Endothelial cell of umbilical vein (primary cell): ENCODE data around the gene PVR. TPM values are rescaled to one million over a fixed set of nuclear protein-coding genes. Genes with fewer than 3 reads are reported as not detected.
A peak's percentile ranks its signal among the peaks of the same experiment; 100 is the strongest.

Experiments used
- BruUV-seq: library from RNA; stranded (reverse); fragments of 400-500 nt; replicated peaks from 2 replicates; lab custom pipeline; 2021; lab: Mats Ljungman, UMichigan
- CTCF ChIA-PET: fragments of 300-600, 350-600 bp; sonication (Branson Sonifier 250); formaldehyde crosslinking; loops from one replicate; lab custom pipeline; 2021; ENCODE audit warnings: antibody characterized with exemption, inconsistent platforms; lab: Charles Lee
- POLR2A ChIA-PET: fragments of 300-600, 350-600 bp; sonication (Branson Sonifier 250); formaldehyde crosslinking; loops from one replicate; lab custom pipeline; 2021; ENCODE audit warnings: antibody characterized with exemption, inconsistent platforms; lab: Charles Lee
- DNase-seq: peaks from one replicate; pipeline ENCODE4 v3.0.0-alpha.2; 2011; ENCODE audit warnings: low read depth, low spot score
- FAIRE-seq: peaks from 2 replicates; lab custom pipeline; 2011; peaks lifted over from hg19 to GRCh38; lab: Jason Lieb, UNC
- H2AFZ ChIP-seq: 2 replicates; pipeline ENCODE4 v1.6.0; 2012; ENCODE audit warnings: low read depth, low read length, control low read depth, inconsistent platforms
- H3K27ac ChIP-seq: 2 replicates; pipeline ENCODE4 v1.5.1; 2011; ENCODE audit warnings: low read depth, mild to moderate bottlenecking, control low read depth, low read length, moderate library complexity; ENCODE audit not compliant: insufficient read depth
- H3K27me3 ChIP-seq, 2 experiments: 2 replicates each; pipeline versions ENCODE4 v1.6.0 to v1.6.1; 2011; ENCODE audit warnings: low read length in 2 of 2, mixed read lengths in 1 of 2; ENCODE audit not compliant: control insufficient read depth in 2 of 2, insufficient read depth in 2 of 2
- H3K36me3 ChIP-seq, 2 experiments: 2 replicates in 1 of 2; 3 replicates in 1 of 2; pipeline ENCODE4 v1.5.1; 2011; ENCODE audit warnings: low read length in 2 of 2, mild to moderate bottlenecking in 1 of 2, moderate library complexity in 1 of 2; ENCODE audit not compliant: control insufficient read depth in 2 of 2, insufficient read depth in 2 of 2; ENCODE audit errors: extremely low read depth in 1 of 2
- H3K4me1 ChIP-seq: 3 replicates; pipeline ENCODE4 v1.5.1; 2011; ENCODE audit warnings: mild to moderate bottlenecking, low read length; ENCODE audit not compliant: control insufficient read depth, insufficient read depth; ENCODE audit errors: extremely low read depth
- H3K4me2 ChIP-seq: 2 replicates; pipeline ENCODE4 v1.6.1; 2011; ENCODE audit warnings: low read length, control low read depth, mixed read lengths; ENCODE audit not compliant: insufficient read depth
- H3K4me3 ChIP-seq, 3 experiments: fragments of 200-600 bp in 1 of 3; sonication (generic), shearing (Covaris generic) in 1 of 3; replicated peaks in 1 of 3; 2 replicates each; pipeline ENCODE4 v1.5.1; 2011 to 2016; ENCODE audit warnings: control low read depth in 3 of 3, low read length in 3 of 3, mild to moderate bottlenecking in 2 of 3, inconsistent platforms in 1 of 3, low read depth in 1 of 3, moderate library complexity in 1 of 3; ENCODE audit not compliant: insufficient read depth in 1 of 3
- H3K79me2 ChIP-seq: 2 replicates; pipeline ENCODE4 v1.6.0; 2012; ENCODE audit warnings: low read length, inconsistent platforms; ENCODE audit not compliant: control insufficient read depth, insufficient read depth
- H3K9ac ChIP-seq: replicated peaks from 2 replicates; pipeline ENCODE3; 2011; ENCODE audit warnings: low read length, control low read depth; ENCODE audit not compliant: insufficient read depth; ENCODE audit errors: extremely low read depth
- H3K9me1 ChIP-seq: replicated peaks from 3 replicates; pipeline ENCODE4 v1.6.0; 2011; ENCODE audit warnings: mild to moderate bottlenecking, low read length; ENCODE audit not compliant: control insufficient read depth, insufficient read depth; ENCODE audit errors: extremely low read depth
- H3K9me3 ChIP-seq: replicated peaks from 2 replicates; pipeline ENCODE4 v1.5.1; 2012; ENCODE audit warnings: low read length, inconsistent platforms; ENCODE audit not compliant: control insufficient read depth, insufficient read depth
- H4K20me1 ChIP-seq: replicated peaks from 2 replicates; pipeline ENCODE3; 2011; ENCODE audit warnings: mild to moderate bottlenecking, low read length; ENCODE audit not compliant: control insufficient read depth, insufficient read depth; ENCODE audit errors: extremely low read depth
- EZH2 ChIP-seq: IDR thresholded peaks from 2 replicates; pipeline ENCODE4 v1.6.1; 2012; ENCODE audit warnings: borderline replicate concordance, low read depth, mild to moderate bottlenecking, moderate library complexity, low read length, inconsistent platforms; ENCODE audit not compliant: severe bottlenecking
- FOS ChIP-seq: IDR thresholded peaks from 2 replicates; pipeline ENCODE4 v1.6.1; 2011; ENCODE audit warnings: mild to moderate bottlenecking, low read length, moderate library complexity, borderline replicate concordance; ENCODE audit not compliant: insufficient read depth
- GATA2 ChIP-seq: IDR thresholded peaks from 2 replicates; pipeline ENCODE4 v1.7.0; 2011; ENCODE audit warnings: low read depth, mild to moderate bottlenecking, moderate library complexity, mixed read lengths, low read length; ENCODE audit not compliant: insufficient read length, insufficient read depth
- JUN ChIP-seq: IDR thresholded peaks from 2 replicates; pipeline ENCODE4 v1.6.1; 2011; ENCODE audit warnings: borderline replicate concordance, low read depth; ENCODE audit not compliant: insufficient read length, insufficient read depth
- MAX ChIP-seq: IDR thresholded peaks from 2 replicates; pipeline ENCODE4 v1.6.1; 2011; ENCODE audit not compliant: insufficient read depth, insufficient read length
- MYC ChIP-seq: IDR thresholded peaks from one replicate; pipeline ENCODE4 v1.6.1; 2011; ENCODE audit warnings: mild to moderate bottlenecking, low read depth, low read length
- POLR2A ChIP-seq: IDR thresholded peaks from 2 replicates; pipeline ENCODE4 v1.6.1; 2012; ENCODE audit warnings: low read depth, mild to moderate bottlenecking, control low read depth, low read length
- POLR2AphosphoS5 ChIP-seq: IDR thresholded peaks from 2 replicates; pipeline ENCODE4 v1.6.1; 2012; ENCODE audit warnings: low read depth, mild to moderate bottlenecking, control low read depth, low read length, moderate library complexity; ENCODE audit not compliant: insufficient read depth
- dilution Hi-C: fragments of 300-500 bp; cut with MboI; formaldehyde crosslinking; loops from one replicate; pipeline ENCODE4 v1.15.0; 2019; ENCODE audit warnings: low sequenced_read_pairs; ENCODE audit not compliant: extremely low pct_ligation_motif_present
- intact Hi-C: fragments of 100-400 bp; cut with micrococcal nuclease; formaldehyde crosslinking; loops from one replicate; pipeline ENCODE4 v1.10.0; 2022
- polyA plus RNA-seq, 4 experiments: library from polyadenylated mRNA; depleted of rRNA in 3 of 4; stranded (reverse) in 3 of 4; unstranded in 1 of 4; fragments of >200 nt; gene quantifications; 2 replicates each; pipeline versions ENCODE4 v1.2.1 to v1.2.3, GENCODE V29; 2011 to 2012; ENCODE audit warnings: missing spikeins in 1 of 4
- total RNA-seq: library from RNA; stranded (reverse); gene quantifications from 2 replicates; pipeline ENCODE4 v1.2.3, GENCODE V29; 2021
- TF ChIP-seq, protein P1 (sequence below), 2 donors: IDR thresholded peaks; 1 replicate in 1 of 2; 2 replicates in 1 of 2; pipeline ENCODE4 v1.5.1; 2011; ENCODE audit warnings: low read length in 2 of 2, mild to moderate bottlenecking in 2 of 2, moderate library complexity in 2 of 2, control low read depth in 1 of 2, inconsistent platforms in 1 of 2, low read depth in 1 of 2; ENCODE audit not compliant: insufficient read depth in 1 of 2; ENCODE audit errors: extremely low read depth in 1 of 2

Gene PVR
- total and polyA plus RNA-seq, 2 donors (not counting 3 experiments of a cell fraction or from before 2014, with no cell fraction given): 133 to 226 TPM

DNA sequence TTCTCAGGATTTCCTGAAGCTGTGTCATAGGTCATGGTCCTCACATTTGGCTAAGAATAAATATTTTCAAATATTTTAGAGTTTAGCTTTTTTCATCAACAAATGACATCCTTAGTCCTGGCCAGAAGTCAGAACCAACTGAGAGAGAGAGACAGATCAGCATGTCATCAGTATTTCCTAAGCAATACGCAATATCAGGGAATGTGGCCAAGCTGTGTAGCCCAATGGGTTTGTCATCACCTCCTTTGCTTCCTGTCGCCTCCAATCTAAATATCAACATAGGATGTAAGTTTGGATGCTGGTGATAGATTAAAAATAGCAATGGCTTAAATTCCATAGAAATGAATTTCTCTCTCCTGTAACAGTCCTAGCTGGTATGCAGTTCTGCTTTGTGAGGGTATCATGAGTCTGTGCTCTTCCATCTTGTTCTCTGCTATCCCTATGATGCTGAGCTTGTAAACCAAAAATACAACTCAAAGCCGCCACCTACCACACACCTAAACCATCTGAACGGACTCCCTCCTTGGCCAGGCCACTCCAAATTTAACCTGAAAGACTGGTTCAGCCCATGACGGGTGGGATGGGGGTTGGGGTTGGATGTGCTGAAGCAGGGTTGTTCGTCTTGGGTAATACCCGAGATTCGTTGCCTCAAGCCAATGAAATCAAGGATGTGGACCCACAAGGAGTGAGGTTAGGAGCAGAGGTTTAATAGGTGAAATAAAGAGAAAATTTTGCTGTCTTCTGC, 40.3 kb upstream of the PVR start:
- intact Hi-C loops: loop anchor here (1.0 kb wide), 3 partner anchors 15 to 40 kb away; partner anchors contain the start of gene PVR
- no TSS peak for BruUV-seq
- H3K9ac ChIP-seq: peak overlapping the region; percentile 76

More for the DNA sequence above, 40.3 kb upstream of the PVR start:
- Histone ChIP-seq H3K27me3 (no peaks in the 10 kb centered on the region), H3K4me1 (peaks cover 55% of the 10 kb centered on the region), H2AFZ (no peak overlapping the region), H4K20me1 (no peaks in the 10 kb centered on the region), H3K4me2 (peak overlapping the region; percentile 52), H3K79me2 (no peaks in the 10 kb centered on the region), H3K36me3 (no peaks in the 10 kb centered on the region), H3K27ac (peak overlapping the region; percentile 93), H3K4me3 (no peak overlapping the region), H3K9me1 (no peaks in the 10 kb centered on the region), H3K9me3 (no peaks in the 10 kb centered on the region)
- ChIA-PET POLR2A (interaction anchor here (0.8 to 1.3 kb wide), 2 partner anchors 12 to 15 kb away, joined by 3 to 8 read pairs; no protein-coding TSS in a partner anchor), CTCF (interaction anchor here (0.5 to 3.6 kb wide), 8 partner anchors 13 to 139 kb away, joined by 3 to 40 read pairs (median 5); partner anchors contain the start of gene PVR)
- peak; percentile 94 for FAIRE-seq
- TF ChIP-seq POLR2AphosphoS5 (peak; percentile 91), POLR2A (peak; percentile 42), EZH2 (no peak), FOS (peak; percentile 84), GATA2 (peak; percentile 93), MYC (no peak), MAX (no peak), JUN (peak; percentile 91)
- TF ChIP-seq, protein P1, sequence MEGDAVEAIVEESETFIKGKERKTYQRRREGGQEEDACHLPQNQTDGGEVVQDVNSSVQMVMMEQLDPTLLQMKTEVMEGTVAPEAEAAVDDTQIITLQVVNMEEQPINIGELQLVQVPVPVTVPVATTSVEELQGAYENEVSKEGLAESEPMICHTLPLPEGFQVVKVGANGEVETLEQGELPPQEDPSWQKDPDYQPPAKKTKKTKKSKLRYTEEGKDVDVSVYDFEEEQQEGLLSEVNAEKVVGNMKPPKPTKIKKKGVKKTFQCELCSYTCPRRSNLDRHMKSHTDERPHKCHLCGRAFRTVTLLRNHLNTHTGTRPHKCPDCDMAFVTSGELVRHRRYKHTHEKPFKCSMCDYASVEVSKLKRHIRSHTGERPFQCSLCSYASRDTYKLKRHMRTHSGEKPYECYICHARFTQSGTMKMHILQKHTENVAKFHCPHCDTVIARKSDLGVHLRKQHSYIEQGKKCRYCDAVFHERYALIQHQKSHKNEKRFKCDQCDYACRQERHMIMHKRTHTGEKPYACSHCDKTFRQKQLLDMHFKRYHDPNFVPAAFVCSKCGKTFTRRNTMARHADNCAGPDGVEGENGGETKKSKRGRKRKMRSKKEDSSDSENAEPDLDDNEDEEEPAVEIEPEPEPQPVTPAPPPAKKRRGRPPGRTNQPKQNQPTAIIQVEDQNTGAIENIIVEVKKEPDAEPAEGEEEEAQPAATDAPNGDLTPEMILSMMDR (IDR thresholded peaks at IDR 0.05; ENCODE audit: extremely low read depth in 1 of 2, insufficient read depth in 1 of 2, low read depth in 1 of 2, low read length in 2 of 2): no peak
- dilution Hi-C loops: no loop called here
- peak; percentile 98 for DNase-seq
